GM12865 (cell line): Measurements from ENCODE around the gene DPH3.

ENCODE experiments used
- DNase-seq: peaks from one replicate; pipeline ENCODE4 v3.0.0; 2010; ENCODE audit warnings: low read depth
- H3K4me3 ChIP-seq: 2 replicates; pipeline ENCODE4 v1.5.1; 2011; ENCODE audit warnings: mild to moderate bottlenecking, low read depth, low read length, control low read depth
- CTCF ChIP-seq: IDR thresholded peaks from 2 replicates; pipeline ENCODE4 v1.5.1; 2011; ENCODE audit warnings: low read length, control low read depth, low read depth, inconsistent platforms; ENCODE audit not compliant: insufficient read depth; ENCODE audit errors: missing control alignments

The DPH3 gene

GRCh38 chr3:16284633-16285032, 19.9 kb upstream of the DPH3 start:
- TF ChIP-seq CTCF = no peak
- DNase-seq = no peak
- no peak overlapping the region for H3K4me3 ChIP-seq

- H3K4me3 ChIP-seq = no peak overlapping the region
- DNase-seq = no peak
Observed at GRCh38 chr3:16280671-16281070, 15.9 kb upstream of the DPH3 start.

GRCh38 chr3:16279010-16279801, 14.5 kb upstream of the DPH3 start:
- TF ChIP-seq CTCF = no peak

More at GRCh38 chr3:16280671-16281070, 15.9 kb upstream of the DPH3 start:
- no peak for TF ChIP-seq CTCF

GRCh38 chr3:16277471-16277870, 12.7 kb upstream of the DPH3 start:
- no peak for TF ChIP-seq CTCF
- no peak for DNase-seq
- no peak overlapping the region for H3K4me3 ChIP-seq

More at GRCh38 chr3:16279010-16279801, 14.5 kb upstream of the DPH3 start:
- no peak for DNase-seq
- H3K4me3 ChIP-seq = no peak overlapping the region

- H3K4me3 ChIP-seq = no peak overlapping the region
- DNase-seq = no peak
- no peak for TF ChIP-seq CTCF
Observed at GRCh38 chr3:16273867-16274266, 9.1 kb upstream of the DPH3 start.

- H3K4me3 ChIP-seq = no peak overlapping the region
- no peak for TF ChIP-seq CTCF
- no peak for DNase-seq
Observed at GRCh38 chr3:16272588-16272987, 7.8 kb upstream of the DPH3 start.

- TF ChIP-seq CTCF = no peak
- no peak overlapping the region for H3K4me3 ChIP-seq
- DNase-seq = no peak
Observed at GRCh38 chr3:16270855-16271254, 6.1 kb upstream of the DPH3 start.
